Choroid plexus epithelial cell (primary cell): ENCODE results near the gene LLGL1.

Experiments
- DNase-seq: peaks from one replicate; pipeline ENCODE4 v3.0.0-alpha.2; 2010; ENCODE audit warnings: low read depth
- H3K4me3 ChIP-seq: 2 replicates; pipeline ENCODE4 v1.5.1; 2011; ENCODE audit warnings: low read depth, mild to moderate bottlenecking, control low read depth, low read length, moderate library complexity
- TF ChIP-seq, protein P1 (sequence below): conservative IDR thresholded peaks from 2 replicates; pipeline ENCODE4 v1.5.1; 2011; ENCODE audit warnings: low read depth, mild to moderate bottlenecking, control low read depth, inconsistent platforms, low read length, moderate library complexity

The LLGL1 gene

DNA sequence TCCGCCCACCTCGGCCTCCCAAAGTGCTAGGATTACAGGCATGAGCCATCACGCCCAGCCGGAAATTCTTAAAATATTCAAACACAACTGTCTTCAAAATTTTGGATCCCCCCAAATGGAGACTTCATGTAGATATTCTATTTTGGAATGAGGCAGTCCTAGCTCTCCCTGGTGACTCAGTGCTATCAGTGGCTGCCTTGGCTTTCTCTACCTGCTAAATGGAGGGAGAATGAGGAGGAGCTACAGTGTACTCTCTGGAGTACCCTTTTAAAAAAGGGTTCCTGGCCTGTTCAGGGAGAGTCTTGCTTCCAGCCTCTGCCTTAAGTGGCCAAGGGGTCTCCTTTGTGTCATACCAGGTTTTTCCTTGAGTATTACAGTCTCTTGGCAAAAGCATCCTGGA, 31.0 kb upstream of the LLGL1 start:
- no peak for DNase-seq
- TF ChIP-seq, protein P1, sequence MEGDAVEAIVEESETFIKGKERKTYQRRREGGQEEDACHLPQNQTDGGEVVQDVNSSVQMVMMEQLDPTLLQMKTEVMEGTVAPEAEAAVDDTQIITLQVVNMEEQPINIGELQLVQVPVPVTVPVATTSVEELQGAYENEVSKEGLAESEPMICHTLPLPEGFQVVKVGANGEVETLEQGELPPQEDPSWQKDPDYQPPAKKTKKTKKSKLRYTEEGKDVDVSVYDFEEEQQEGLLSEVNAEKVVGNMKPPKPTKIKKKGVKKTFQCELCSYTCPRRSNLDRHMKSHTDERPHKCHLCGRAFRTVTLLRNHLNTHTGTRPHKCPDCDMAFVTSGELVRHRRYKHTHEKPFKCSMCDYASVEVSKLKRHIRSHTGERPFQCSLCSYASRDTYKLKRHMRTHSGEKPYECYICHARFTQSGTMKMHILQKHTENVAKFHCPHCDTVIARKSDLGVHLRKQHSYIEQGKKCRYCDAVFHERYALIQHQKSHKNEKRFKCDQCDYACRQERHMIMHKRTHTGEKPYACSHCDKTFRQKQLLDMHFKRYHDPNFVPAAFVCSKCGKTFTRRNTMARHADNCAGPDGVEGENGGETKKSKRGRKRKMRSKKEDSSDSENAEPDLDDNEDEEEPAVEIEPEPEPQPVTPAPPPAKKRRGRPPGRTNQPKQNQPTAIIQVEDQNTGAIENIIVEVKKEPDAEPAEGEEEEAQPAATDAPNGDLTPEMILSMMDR = no peak

GRCh38 chr17:18194804-18195203, 30.6 kb upstream of the LLGL1 start:
- TF ChIP-seq, protein P1 = no peak
- no peak for DNase-seq
- no peak overlapping the region for H3K4me3 ChIP-seq

More for the DNA sequence above, 31.0 kb upstream of the LLGL1 start:
- no peak overlapping the region for H3K4me3 ChIP-seq

GRCh38 chr17:18195246-18195645, 30.2 kb upstream of the LLGL1 start:
- no peak overlapping the region for H3K4me3 ChIP-seq
- no peak for DNase-seq
- TF ChIP-seq, protein P1 = no peak

DNA sequence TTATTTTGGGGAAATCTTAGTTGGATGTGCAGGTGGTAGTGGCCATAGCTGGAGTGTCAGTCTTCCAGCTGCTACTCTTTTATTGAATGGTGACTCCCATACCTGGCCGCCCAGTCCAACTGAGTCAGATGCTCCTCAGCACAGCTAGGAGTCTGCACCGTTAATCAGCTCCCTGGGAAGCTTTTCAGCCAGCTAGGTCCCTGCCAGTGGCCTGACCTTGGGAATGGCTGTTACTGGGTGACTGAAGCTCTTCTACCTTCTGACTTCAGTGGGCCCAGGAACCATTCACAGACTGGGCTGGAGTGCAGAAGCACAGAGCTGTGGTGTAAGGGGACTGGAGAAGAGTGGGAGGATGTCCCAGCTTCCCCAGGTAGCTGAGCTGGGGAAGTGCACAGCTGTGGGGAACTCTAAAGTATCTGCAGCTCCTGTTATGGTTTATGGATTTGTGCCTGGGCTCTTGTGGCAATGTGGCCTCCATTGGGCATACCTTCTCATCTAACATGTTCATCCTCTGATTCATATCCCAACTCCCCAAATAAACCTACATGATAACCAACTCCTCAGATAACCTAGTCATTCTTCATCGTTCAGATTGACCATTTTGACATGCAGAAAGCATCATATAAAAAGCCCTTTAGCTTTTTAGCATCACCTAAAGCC, 27.8 kb upstream of the LLGL1 start:
- H3K4me3 ChIP-seq = no peak overlapping the region
- TF ChIP-seq, protein P1 = no peak
- no peak for DNase-seq

DNA sequence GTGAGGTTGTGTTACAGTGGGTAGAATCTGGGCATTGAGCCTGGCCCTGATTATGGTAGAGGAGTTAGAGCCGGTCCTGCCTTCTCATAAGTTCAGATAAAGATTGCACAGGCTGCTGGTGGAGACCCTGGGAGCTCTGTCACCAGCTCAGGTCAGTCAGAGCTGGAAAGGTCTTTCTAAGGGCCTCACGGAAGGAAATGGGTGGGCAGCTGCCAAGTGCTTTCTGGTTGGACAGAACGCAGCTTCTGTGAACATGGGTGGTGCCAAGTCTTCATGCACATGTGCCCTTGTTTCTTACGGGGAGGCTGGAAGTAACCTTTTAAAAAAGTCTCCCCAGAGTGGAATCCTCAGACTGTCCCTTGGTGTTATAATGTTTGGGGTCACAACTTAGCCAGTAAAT, 26.9 kb upstream of the LLGL1 start:
- TF ChIP-seq, protein P1 = no peak
- no peak for DNase-seq
- no peak overlapping the region for H3K4me3 ChIP-seq

- TF ChIP-seq, protein P1 = no peak
- no peak overlapping the region for H3K4me3 ChIP-seq
- DNase-seq = no peak
These were observed 24.3 kb upstream of the LLGL1 start for GRCh38 chr17:18201108-18201507.

GRCh38 chr17:18203308-18203707, 22.1 kb upstream of the LLGL1 start:
- DNase-seq = no peak
- no peak overlapping the region for H3K4me3 ChIP-seq
- TF ChIP-seq, protein P1 = no peak
